Measurements from ENCODE around the gene OR6B2.

DNA sequence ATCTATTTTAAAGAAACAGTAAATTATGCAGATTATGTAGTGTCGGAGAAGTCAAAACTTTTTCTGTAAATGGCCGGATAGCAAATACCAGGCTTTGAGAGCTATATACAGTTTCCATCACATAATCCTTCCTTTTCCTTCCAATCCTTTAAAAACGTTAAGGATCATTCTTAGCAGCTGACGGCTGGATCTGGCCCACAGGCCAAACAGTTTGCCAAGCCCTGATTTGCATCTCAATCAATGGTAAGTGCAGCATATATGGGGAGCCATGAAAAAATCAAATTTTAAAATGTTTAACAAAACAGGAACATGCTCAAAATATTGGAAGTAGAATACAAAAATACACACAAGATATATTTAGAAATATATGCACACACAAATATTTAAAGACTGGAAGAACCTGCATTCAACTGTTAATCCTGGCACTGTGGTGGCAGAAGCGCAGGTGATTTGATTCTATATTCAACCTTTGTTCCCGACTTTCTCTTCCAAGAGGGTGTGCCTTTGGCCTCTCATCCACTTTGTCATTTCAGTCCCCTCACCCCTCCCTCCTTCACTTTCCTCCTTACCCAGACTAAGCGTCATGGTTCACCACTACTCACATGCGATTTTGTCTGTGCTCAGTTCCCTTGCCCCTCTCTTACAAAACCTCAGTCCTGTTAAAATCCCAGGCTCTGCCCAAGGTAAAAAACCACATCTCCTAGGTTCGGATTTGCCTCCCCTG, 32.4 kb downstream of the OR6B2 start:
- TF ChIP-seq, protein P1, sequence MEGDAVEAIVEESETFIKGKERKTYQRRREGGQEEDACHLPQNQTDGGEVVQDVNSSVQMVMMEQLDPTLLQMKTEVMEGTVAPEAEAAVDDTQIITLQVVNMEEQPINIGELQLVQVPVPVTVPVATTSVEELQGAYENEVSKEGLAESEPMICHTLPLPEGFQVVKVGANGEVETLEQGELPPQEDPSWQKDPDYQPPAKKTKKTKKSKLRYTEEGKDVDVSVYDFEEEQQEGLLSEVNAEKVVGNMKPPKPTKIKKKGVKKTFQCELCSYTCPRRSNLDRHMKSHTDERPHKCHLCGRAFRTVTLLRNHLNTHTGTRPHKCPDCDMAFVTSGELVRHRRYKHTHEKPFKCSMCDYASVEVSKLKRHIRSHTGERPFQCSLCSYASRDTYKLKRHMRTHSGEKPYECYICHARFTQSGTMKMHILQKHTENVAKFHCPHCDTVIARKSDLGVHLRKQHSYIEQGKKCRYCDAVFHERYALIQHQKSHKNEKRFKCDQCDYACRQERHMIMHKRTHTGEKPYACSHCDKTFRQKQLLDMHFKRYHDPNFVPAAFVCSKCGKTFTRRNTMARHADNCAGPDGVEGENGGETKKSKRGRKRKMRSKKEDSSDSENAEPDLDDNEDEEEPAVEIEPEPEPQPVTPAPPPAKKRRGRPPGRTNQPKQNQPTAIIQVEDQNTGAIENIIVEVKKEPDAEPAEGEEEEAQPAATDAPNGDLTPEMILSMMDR (IDR thresholded peaks at IDR 0.05), result no peak
- no peak for TF ChIP-seq POLR2A (IDR thresholded peaks at IDR 0.05)

All from lower leg skin (tissue), 3 donors.